Naive B cell (primary cell): Measurements from ENCODE around the gene TMIGD1. TPM values are rescaled to one million over a fixed set of nuclear protein-coding genes. Genes with fewer than 3 reads are reported as not detected.
A peak's percentile ranks its signal among the peaks of the same experiment; 100 is the strongest.

Experiments
- ATAC-seq, 2 donors: fragments of 150-1000 bp; cut with Tn5 transposase; 2 replicates each; pipeline ENCODE4 v1.10.0; 2021; ENCODE audit warnings: low read depth in 2 of 2, mild to moderate bottlenecking in 2 of 2, moderate library complexity in 2 of 2
- DNase-seq: peaks from one replicate; pipeline ENCODE4 v3.0.0; 2022
- H3K27ac Mint-ChIP-seq, 6 donors: one replicate each; pipeline ENCODE4 v1.8.0; 2020 to 2022; ENCODE audit warnings: mild to moderate bottlenecking in 6 of 6, mixed read lengths in 6 of 6, moderate library complexity in 5 of 6, inconsistent platforms in 2 of 6
- H3K27me3 Mint-ChIP-seq, 3 donors: one replicate each; pipeline ENCODE4 v1.8.0; 2021 to 2022; ENCODE audit warnings: mixed read lengths in 3 of 3, mild to moderate bottlenecking in 1 of 3
- H3K36me3 Mint-ChIP-seq, 2 donors: one replicate each; pipeline ENCODE4 v1.8.0; 2020 to 2022; ENCODE audit warnings: mixed read lengths in 2 of 2, inconsistent platforms in 1 of 2, mild to moderate bottlenecking in 1 of 2
- H3K4me1 Mint-ChIP-seq, 3 donors: one replicate each; pipeline ENCODE4 v1.8.0; 2020 to 2022; ENCODE audit warnings: mixed read lengths in 3 of 3, inconsistent platforms in 1 of 3, mild to moderate bottlenecking in 1 of 3, moderate library complexity in 1 of 3
- H3K4me3 Mint-ChIP-seq, 8 donors: one replicate each; pipeline ENCODE4 v1.8.0; 2020 to 2022; ENCODE audit warnings: mild to moderate bottlenecking in 8 of 8, mixed read lengths in 8 of 8, moderate library complexity in 8 of 8, inconsistent platforms in 2 of 8
- H3K9me3 Mint-ChIP-seq, 7 donors: one replicate each; pipeline ENCODE4 v1.8.0; 2020 to 2022; ENCODE audit warnings: mixed read lengths in 7 of 7, mild to moderate bottlenecking in 5 of 7, inconsistent platforms in 2 of 7, moderate library complexity in 1 of 7
- polyA plus RNA-seq, 6 donors: library from polyadenylated mRNA; unstranded; fragments of 300-500 nt; fragmentation: Illumina TruSeq; gene quantifications; one replicate each; pipeline ENCODE4 v1.2.3, GENCODE V29; 2021; ENCODE audit warnings: low read depth in 6 of 6

TMIGD1 gene
- polyA plus RNA-seq, 6 donors from 2014 or later = not detected

DNA sequence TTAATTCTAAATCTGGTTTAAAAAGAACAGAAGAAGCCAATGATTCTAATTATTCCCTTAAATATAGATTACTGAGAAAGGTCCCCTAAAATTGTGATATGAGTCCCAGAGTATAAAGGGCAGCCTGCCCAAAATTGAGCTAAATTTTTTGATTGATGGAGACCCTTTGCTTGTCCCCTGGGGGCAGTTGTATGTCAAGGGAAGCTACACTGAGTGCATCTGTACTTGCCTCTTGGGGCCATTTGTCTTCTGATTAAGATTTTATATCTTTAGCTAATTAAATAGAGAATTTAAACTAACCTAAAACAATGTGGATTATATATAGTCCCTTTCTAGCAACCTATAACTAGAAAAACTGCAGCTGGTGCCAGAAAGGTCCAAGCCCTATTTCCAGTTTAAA lies 54.7 kb downstream of the TMIGD1 start:
- no peaks in the 10 kb centered on the region for H3K9me3 Mint-ChIP-seq
- DNase-seq = no peak
- no peak for ATAC-seq
- peaks cover 0 to 4% (median 0%) of the 10 kb centered on the region in 3 donors for H3K4me1 Mint-ChIP-seq
- H3K4me3 Mint-ChIP-seq = no peak overlapping the region
- H3K27me3 Mint-ChIP-seq = no peaks in the 10 kb centered on the region
- H3K36me3 Mint-ChIP-seq = peaks cover 5 to 17% of the 10 kb centered on the region in 2 donors
- H3K27ac Mint-ChIP-seq = no peak overlapping the region

DNA sequence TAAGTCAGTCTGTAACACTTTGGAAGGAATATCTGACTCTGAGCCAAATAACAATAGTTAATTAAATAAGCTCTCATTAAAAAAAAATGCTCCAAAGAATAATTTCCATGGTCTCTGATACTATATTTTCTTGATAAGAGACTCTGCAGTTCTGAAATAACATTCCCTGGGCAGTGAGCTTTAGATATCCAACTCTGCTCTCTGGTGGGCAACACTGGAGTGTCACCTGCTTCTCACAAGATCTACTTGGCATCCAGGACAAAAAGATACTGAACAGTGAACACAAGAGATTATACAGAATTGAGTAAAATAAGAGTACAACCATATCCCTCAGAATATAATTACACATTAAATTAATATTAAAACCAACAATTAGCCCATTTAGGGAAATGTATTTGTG lies 55.8 kb downstream of the TMIGD1 start:
- ATAC-seq (peak; percentile 41 to 53), DNase-seq (peak; percentile 20)
- Mint-ChIP-seq H3K4me3 (no peak overlapping the region), H3K9me3 (no peaks in the 10 kb centered on the region), H3K4me1 (peaks cover 0 to 4% (median 0%) of the 10 kb centered on the region in 3 donors), H3K27me3 (no peaks in the 10 kb centered on the region), H3K36me3 (peaks cover 15 to 17% of the 10 kb centered on the region in 2 donors), H3K27ac (no peak overlapping the region)

DNA sequence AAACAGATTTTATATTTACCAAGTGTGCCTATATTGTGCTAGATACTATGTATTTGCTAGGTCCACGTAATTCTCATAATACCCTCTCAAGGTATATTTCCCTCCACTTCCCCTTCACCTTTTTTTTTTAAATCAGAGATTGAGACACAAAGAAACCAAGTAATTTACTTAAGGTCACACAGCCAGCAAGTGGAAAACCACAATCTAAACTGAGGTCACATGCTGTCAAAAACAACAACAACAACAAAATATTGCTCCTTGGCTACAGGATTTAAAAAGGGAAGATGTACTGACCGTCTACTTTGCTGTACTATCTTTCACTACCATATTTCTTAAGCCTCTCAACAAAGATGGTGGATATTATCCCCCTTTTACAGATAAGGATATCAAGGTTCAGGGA lies 57.9 kb downstream of the TMIGD1 start:
- peaks cover 0 to 4% (median 0%) of the 10 kb centered on the region in 3 donors for H3K4me1 Mint-ChIP-seq
- H3K9me3 Mint-ChIP-seq = no peaks in the 10 kb centered on the region
- DNase-seq (no peak), ATAC-seq (no peak)
- H3K27me3 Mint-ChIP-seq = no peaks in the 10 kb centered on the region
- no peak overlapping the region for H3K27ac Mint-ChIP-seq
- H3K4me3 Mint-ChIP-seq = no peak overlapping the region
- H3K36me3 Mint-ChIP-seq = peaks cover 25 to 28% of the 10 kb centered on the region in 2 donors

DNA sequence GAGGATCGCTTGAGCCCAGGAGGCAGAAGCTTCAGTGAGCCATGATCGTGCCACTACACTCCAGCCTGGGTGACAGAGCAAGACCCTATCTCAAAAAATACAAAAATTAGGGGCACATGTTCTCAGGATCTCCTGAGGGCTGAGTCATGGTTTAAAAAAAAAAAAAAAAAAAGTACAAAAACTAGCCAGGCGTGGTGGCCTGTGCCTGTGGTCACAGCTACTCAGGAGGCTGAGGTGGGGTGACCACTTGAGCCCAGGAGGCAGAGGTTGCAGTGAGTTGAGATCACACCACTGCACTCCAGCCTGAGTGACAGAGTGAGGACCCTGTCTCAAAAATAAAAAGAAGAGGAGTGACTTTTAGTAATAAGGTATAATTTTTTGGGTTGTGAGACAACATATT lies 59.0 kb downstream of the TMIGD1 start:
- Mint-ChIP-seq H3K27me3 (no peaks in the 10 kb centered on the region), H3K27ac (peak overlapping the region in 1 of 6 donors; percentile 79), H3K4me1 (peaks cover 0 to 4% (median 0%) of the 10 kb centered on the region in 3 donors), H3K36me3 (peaks cover 17 to 30% of the 10 kb centered on the region in 2 donors), H3K4me3 (no peak overlapping the region), H3K9me3 (no peaks in the 10 kb centered on the region)
- no peak for ATAC-seq
- DNase-seq = no peak

DNA sequence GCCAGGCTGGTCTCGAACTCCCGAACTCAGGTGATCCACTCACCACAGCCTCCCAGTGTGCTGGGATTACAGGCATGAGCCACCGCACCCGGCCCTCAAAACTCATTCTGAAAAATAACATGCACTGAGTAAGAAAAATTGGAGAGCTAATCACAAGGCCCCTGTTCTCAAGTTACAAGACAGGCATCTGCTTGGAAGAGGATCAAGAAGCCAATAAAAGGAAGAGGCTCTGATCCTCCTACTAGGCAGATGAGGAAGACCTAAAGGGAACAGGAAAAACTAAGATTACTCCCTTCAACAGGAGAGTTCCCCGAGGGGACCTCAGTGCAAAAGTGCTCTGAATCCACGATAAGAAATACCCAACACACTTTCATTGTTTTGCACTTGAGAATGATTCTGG lies 60.5 kb downstream of the TMIGD1 start:
- peaks cover 0 to 4% (median 0%) of the 10 kb centered on the region in 3 donors for H3K4me1 Mint-ChIP-seq
- ATAC-seq (no peak), DNase-seq (no peak)
- H3K27ac Mint-ChIP-seq = no peak overlapping the region
- no peak overlapping the region for H3K4me3 Mint-ChIP-seq
- H3K27me3 Mint-ChIP-seq = no peaks in the 10 kb centered on the region
- H3K36me3 Mint-ChIP-seq = peaks cover 16 to 35% of the 10 kb centered on the region in 2 donors
- no peaks in the 10 kb centered on the region for H3K9me3 Mint-ChIP-seq

DNA sequence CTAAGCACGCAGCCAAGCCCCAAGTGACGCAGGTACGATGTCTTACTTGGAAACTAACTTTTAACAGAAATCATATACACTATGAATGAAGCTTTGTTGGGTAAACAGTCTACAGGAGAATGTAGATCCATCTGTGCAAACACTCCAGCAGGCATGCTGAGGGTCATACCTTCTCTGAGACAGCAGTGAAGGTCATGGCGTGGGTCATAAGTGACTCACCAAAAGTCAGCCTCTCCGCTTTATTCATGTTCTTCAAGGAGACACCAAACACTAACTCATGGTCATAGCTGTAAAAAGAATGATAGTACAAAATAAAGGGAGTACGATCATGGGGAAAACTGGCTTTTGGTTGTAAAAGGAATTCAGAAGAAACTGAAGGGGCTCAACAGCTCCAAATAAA lies 62.8 kb downstream of the TMIGD1 start:
- H3K4me3 Mint-ChIP-seq = no peak overlapping the region
- H3K27ac Mint-ChIP-seq = no peak overlapping the region
- ATAC-seq (no peak), DNase-seq (no peak)
- H3K36me3 Mint-ChIP-seq = peaks cover 25 to 46% of the 10 kb centered on the region in 2 donors
- no peaks in the 10 kb centered on the region for H3K27me3 Mint-ChIP-seq
- H3K4me1 Mint-ChIP-seq = peaks cover 0 to 4% (median 0%) of the 10 kb centered on the region in 3 donors
- H3K9me3 Mint-ChIP-seq = no peaks in the 10 kb centered on the region

DNA sequence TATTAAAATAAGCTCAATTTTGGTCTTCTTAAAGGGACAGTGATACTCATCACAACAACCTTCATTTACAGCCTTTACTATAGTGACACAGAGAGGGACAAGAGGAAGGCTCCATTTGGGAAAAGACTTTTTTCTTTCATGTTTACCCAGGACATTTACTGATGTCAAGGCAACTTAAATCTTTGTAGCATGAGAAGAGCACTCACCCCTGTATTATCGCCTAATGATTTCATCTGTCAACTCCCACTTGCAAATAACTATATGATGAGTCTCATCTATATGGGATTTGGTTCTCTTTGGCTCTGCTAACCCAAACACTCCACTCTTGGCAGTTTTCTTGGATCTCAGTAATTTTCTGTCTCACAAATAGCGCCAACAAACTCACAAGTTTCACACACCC lies 66.2 kb downstream of the TMIGD1 start:
- Mint-ChIP-seq H3K4me1 (no peaks in the 10 kb centered on the region), H3K27me3 (no peaks in the 10 kb centered on the region), H3K27ac (no peak overlapping the region), H3K9me3 (no peaks in the 10 kb centered on the region), H3K4me3 (no peak overlapping the region), H3K36me3 (peaks cover 21 to 48% of the 10 kb centered on the region in 2 donors)
- DNase-seq (no peak), ATAC-seq (no peak)

Other genes with a start within 250 kb of the TMIGD1 start
- gene NSRP1, start 217.2 kb downstream of the TMIGD1 start, polyA plus RNA-seq = 10 to 100 TPM; 26.2 to 42.8 (median 34.7) TPM
- under 1 TPM in 3 of 6 donors, not detected in 3; 0.10 to 0.16 (median 0.11) TPM for gene SLC6A4, start 98.4 kb downstream of the TMIGD1 start, polyA plus RNA-seq
- 1 to 10 TPM in 5 of 6 donors, not detected in 1; 3.8 to 9.1 (median 5.3) TPM for gene BLMH, start 42.1 kb downstream of the TMIGD1 start, polyA plus RNA-seq
- gene CPD, start 44.9 kb upstream of the TMIGD1 start, polyA plus RNA-seq = 10 to 100 TPM in 1 of 6 donors, 1 to 10 TPM in 5; 3.7 to 10.8 (median 5.9) TPM
- gene GOSR1, start 143.4 kb upstream of the TMIGD1 start, polyA plus RNA-seq = 10 to 100 TPM; 61.4 to 85.5 (median 70.3) TPM